T47D (cell line): ENCODE measurements around the gene LIMS2.

Source experiments
- DNase-seq, 2 experiments: peaks; one replicate each; pipeline versions ENCODE4 v3.0.0 to v3.0.0-alpha.2; 2011 to 2012; ENCODE audit warnings: low read depth in 1 of 2, low spot score in 1 of 2
- JUND ChIP-seq: IDR thresholded peaks from 2 replicates; pipeline ENCODE4 v1.6.1; 2012; ENCODE audit warnings: low read depth
- in situ Hi-C: cut with HindIII; loops from 2 replicates; pipeline ENCODE4 v1.10.0; 2016; ENCODE audit warnings: low sequenced_read_pairs, low pct_unique_long_range_greater_than_20kb

LIMS2 gene

DNA sequence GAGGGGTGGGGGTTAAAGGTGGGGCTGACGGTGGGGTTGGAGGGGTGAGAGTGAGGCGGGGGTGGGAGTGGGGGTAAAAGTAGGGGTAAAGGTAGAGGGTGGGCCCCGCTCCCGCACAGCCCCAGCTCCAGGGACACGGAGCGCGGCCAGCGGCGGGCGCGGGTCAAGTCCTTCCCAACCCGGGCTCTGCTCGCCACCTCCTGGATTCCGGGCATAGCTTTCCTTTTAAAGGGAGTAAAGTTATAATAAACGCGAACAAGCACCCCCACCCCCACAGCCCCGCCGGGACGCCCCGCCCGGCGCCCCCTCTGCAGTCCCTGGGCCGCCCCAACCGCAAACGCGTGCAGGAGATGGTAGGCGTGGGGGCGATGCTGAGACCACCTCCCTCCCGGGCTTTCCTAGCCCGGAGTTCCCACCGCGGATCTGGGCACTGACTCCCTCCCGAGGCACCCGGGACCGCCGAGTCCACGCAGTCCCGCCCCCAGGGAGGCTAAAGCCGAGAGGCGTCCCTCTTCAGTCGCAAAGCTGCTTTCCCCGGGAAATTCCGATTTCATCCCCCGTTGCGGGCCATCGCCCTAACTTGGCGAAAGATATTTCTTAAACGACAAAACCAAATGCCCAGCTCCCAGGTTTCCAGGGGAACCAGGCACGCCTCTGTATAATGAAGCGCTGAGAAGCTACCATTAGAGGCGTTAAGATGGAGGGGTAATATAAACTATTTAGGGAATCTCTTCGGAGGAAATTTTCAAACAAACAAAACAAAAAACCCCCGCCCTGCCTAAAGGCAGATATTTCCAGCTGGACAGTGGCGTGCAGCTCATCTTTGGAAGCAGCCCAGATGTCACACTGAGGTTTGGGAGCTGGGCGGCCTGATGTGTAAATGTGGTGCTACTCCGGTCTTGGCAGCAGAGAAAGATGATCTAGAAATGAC is at the start of gene LIMS2:
Gene LIMS2 (minus strand): TSS at position 200 of the 931 bp plus-strand sequence. CDS start 506 bp downstream, outside the sequence.
- in situ Hi-C loops: no loop called here
- peak; percentile 34 to 55 for DNase-seq
- TF ChIP-seq JUND: no peak

DNA sequence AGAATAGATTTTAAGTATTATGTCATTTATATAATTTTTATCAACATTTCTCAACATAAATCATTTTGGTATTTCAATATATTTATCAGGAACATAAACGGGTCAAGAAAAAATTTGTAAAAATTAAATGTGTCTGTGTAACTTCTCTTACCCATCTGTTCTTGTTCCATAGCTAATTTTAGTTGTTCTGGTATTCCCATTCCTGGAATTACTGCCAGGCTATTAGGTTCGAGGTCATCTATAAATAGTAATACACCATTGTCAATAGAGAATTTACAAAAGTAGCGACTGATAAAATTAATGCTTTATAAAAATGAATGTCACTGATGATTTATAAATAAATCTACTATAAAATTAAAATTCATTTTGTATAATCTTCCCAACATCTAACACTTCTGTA is 47.5 kb upstream of the LIMS2 start:
- TF ChIP-seq JUND: no peak
- in situ Hi-C loops: no loop called here
- DNase-seq: no peak

DNA sequence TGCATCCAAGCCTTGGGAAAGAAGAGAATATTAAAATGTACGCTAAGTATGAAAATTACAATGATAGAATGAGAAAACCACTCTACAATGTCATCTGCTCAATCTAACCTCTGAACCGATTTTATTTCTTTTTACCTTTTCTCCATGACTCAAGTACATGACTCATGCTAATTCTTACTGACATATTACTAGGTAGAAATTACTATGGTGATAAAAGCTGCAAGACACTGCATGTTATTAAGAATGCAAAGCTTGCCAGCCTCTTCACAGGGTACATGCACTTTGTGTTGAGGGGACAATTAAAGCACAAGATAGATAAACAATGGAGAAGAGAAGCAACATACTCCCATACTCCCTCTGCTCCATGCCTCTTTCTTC is 46.6 kb upstream of the LIMS2 start:
- no peak for TF ChIP-seq JUND
- no peak for DNase-seq
- in situ Hi-C loops: no loop called here

- no peak for DNase-seq
- TF ChIP-seq JUND: no peak
- in situ Hi-C loops: no loop called here
These were observed 46.1 kb upstream of the LIMS2 start for GRCh38 chr2:127721311-127721977.

GRCh38 chr2:127719301-127720218 is 44.2 kb upstream of the LIMS2 start:
- no peak for DNase-seq
- in situ Hi-C loops: no loop called here
- TF ChIP-seq JUND: no peak

GRCh38 chr2:127718271-127718670 is 42.9 kb upstream of the LIMS2 start:
- DNase-seq: no peak
- in situ Hi-C loops: no loop called here
- no peak for TF ChIP-seq JUND

DNA sequence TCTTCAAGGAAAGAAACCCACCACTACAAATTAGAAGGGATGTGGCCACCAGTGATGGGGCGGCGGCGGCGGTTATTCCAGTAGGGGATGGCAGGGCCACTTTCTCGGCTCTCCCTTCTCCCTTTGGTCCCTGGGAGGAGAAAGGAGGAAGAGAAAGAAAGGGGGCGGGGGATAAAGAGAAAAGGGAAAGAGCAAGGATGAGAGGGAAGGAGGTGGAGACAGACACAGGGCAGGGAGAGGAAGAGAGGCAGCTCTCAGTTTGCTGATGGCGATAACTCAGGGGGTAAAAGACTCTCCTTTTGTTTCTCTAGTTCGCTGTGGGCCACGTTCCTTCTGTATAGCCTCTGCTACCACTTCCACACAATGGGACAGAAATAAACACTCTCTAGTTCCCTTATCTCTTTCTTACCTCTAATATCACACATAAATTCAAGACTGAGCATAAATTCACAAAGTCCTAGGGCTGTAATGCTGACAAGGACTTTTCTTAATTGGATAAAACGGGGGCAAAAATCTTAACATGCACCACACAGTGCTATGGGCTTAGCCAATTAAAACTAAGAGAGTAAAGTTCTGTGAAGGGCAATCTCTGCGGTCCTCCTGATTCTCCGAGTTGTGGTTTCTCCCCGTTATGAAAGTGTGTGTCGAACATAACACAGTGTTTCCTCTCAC is 40.6 kb upstream of the LIMS2 start:
- no peak for TF ChIP-seq JUND
- no peak for DNase-seq
- in situ Hi-C loops: no loop called here

DNA sequence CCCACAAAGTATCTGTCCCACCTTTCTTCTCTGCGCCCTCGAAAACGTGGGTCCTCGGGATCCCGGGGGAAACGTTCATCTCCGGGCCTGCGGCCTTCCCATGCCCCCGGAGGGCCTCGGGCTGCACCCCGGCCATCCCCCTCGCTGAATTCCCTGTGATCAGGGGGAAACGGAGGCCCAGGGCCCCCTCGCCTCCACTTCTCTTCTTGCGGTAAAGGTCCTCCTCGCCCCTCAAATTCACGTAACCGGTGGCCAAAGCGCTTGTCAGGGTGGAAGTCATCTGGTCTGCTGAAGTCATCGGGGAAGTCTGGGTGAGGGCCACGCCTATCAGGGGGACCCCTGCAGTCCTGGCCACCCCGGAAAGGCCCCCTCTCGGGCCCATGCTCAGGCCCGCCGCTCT is 38.2 kb upstream of the LIMS2 start:
- no peak for DNase-seq
- no peak for TF ChIP-seq JUND
- in situ Hi-C loops: no loop called here

DNA sequence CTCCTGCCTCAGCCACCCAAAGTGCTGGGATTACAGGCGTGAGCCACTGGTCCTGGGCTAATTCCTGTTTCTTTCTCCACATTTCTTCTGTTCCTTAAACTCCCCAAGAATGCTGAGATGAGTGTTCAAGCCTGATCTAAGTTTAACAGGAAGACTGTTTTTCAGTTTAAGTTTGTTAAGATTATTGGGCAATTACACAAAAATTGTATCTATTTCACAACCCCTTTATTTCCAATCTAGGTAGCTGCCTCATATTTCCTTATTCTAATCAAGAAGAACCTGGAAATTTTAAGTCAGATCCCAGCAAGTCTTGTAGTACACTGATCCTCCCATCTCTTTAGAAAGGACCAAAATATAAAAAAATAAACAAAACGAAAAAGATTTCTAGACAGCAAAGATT is 37.7 kb upstream of the LIMS2 start:
- in situ Hi-C loops: no loop called here
- DNase-seq: no peak
- TF ChIP-seq JUND: no peak

DNA sequence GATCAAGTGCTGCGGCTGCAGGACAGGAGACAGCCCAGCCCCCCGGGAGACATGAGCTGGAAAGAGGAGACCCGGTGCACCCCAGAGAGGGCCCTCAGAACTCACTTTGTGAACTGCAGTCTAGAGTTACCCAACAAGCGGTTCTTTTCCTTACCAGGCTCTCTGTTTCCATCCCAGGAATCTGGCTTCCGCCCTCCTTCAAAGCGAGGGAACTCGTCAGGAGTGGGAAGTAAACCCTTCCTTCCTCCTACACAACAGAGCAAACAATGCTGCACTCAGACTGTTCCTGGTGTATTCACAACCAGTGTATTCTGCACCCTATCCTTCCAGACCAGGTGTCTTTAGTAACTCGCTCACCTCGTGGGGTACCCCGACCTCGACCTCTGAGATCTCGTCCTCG is 34.0 kb upstream of the LIMS2 start:
- in situ Hi-C loops: no loop called here
- DNase-seq: no peak
- TF ChIP-seq JUND: no peak

DNA sequence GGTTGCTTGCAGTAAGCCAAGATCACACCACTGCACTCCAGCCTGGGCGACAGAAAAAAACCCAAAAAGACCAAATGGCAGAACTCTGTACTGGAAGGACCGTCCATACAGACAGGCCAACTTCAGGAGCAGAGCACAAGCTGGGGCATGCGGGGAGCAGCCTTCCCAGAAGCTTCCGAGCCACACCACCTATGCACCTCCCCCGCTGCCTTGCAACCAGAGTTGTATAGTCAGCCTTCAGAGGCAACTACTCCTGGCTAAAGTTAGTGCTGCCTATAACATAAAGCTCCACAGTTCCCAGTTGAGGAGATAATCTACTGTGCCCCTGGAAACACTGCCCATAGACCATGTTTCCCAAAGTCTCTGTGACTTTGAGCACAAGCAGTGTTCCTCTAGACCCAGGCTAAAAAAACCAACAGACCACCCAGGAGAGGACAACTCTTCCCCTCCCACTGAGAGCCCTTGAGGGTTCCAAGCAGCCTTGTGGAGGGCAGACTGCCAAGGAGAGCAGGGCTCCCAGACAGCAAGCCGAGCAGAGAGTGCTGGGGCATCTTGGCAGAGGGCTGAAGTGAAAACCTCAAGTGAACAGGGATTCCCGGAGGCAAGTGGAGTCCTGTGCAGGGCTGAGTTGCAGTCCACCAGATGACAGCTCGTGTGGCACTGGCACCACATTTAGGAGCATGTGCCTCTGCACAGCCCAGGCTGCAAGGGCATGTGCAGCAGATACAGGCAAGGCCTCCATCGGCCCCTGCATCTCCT is 32.7 kb upstream of the LIMS2 start:
- DNase-seq: no peak
- in situ Hi-C loops: no loop called here
- TF ChIP-seq JUND: no peak
